NCI-H1105 treated with DMSO at 0.1 percent for 48 hours (cell line): Measurements from ENCODE around the gene IPPK.

ENCODE experiments used
- DNase-seq: peaks from one replicate; lab custom pipeline; 2025; lab: John Stamatoyannopoulos, UW

Gene IPPK

DNA sequence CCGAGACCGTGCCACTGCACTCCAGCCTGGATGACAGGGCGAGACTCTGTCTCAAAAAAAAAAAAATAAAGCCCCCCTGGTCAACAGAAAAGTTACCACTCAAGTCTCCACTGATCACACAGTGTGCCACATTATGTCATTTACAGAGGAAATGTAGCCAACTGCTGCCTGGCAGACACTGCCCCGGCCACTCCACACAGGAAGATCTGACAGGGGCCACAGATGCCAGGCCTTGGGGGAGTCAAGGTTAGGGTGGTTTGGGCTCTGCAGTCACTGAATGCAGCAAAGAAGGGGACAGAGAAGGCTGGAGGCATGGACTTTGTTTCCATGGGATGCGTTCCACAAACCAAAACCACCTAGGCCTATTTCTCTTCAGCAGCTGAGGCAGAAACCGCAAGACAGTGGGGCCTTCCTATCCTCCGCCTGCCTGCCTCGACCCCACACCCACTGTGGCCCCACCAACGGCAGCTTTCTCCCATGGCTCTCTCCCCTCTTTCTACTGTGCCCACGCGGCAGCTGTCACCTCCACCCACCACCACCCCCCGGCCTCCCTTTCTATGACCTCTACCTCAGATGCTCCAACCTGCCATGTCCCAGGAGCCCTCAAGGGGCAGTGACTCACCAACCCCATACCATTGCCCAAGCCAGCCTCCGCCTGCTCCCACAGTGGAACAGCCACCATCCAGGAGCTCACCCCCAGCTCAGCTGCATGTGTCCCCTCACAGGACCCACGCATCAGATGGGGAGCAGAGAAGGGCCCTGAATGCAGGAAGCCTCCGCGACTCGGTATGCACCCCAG lies 12.4 kb downstream of the IPPK start:
- DNase-seq: no peak

DNA sequence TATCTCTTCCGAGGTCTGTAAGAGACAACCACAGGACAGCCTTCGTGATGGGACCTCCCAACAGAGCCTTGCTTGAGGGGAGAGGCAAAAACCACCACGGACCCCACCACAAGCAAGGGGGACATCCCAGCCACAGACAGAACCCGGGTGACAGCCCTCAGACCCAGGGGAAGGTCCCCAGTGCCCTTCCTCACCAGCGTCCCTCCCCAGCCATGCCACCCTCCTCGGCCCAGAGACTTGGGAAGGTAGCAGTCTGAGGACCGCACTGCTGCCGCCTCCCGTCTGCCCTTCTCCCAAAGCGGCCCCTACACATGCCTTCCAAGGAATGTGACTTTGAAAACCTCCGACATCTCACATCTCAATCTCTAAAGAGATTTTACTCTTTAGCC lies 13.4 kb downstream of the IPPK start:
- DNase-seq: no peak

DNA sequence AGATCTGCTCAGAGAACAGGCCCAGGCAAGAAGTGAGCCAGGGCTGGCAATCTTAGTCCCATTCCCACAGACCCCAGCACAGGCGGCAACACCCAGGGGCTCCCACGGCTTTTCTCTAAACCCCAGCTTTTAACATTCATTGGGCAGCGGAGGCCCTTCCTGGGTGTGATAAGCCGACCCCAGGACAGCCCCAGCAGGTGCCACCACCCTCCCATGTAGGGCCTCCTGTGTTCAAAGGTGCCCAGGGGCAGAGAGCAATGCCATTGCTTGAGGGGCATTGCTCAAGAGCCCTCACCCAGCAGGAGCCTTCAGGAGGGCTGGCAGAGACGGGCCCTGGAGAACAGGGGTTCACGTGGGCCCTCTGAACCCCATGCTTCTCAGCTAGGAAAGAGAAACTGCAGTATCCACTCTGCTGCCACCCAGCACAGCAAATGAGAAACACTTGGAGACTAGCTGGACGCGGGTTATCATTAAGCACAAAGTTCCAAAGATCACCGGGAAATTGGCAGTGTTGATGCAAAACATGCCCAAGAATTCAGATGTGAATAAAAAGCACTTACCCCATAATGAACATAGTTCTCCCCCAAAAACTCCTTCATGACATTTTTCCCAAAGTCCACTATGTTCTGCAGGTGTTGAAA lies 13.9 kb downstream of the IPPK start:
- DNase-seq: no peak

DNA sequence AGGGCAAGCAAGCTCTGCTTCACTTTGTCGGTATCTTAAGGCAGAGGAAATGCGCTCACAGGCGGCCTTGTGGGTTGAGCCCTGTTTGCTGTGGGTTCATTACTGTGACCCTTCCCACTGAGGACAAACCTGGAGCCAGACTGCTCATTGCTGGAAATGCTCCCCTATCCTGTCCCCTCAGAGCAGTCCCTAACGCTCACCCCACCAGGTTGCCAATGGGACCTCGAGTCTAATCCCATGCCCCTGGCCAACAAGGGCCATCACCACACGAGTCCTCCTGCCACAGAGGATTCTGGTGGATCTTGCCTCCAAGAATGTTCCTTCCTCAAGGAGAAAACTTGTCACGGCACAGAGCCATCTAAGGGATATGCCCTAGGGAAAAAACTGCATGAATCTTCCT lies 14.6 kb downstream of the IPPK start:
- DNase-seq: no peak

DNA sequence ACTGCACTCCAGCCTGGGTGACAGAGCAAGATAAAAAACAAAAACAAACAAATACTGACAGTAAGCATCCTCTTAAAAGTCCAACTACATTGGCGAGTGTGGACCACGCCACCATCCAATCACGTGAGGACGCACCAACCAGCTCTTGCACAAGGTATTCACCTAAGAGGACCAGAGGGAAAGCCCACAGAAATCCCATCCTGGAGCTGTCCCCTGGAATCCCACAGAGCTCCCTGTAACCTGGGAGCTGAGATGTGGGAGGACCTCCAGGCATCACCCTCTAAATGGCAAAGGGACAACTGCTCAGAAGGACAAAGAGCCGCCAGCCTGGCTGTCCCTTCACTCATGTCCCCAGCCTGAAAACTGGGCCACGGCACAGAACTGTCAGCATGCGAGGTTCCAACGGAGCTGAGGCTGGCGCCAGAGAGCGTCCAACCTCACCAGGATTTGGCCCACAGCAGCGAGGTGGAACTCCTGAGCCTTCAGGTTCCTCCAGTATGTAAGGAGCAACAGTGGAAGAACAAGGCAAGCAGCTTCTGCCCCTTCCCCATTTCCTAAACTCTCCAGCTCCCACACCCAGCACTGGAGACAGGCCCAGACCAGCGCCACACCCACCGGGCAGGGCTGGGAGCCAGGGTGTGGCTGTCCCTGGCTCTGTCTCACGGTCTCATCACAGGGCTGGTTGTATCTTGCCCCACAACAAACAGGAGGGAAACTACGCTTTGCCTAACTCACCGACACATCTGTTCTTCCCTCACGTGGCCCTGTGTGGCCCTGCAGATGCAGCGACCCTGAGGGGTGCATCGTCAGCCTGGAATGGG lies 15.2 kb downstream of the IPPK start:
- DNase-seq: no peak

DNA sequence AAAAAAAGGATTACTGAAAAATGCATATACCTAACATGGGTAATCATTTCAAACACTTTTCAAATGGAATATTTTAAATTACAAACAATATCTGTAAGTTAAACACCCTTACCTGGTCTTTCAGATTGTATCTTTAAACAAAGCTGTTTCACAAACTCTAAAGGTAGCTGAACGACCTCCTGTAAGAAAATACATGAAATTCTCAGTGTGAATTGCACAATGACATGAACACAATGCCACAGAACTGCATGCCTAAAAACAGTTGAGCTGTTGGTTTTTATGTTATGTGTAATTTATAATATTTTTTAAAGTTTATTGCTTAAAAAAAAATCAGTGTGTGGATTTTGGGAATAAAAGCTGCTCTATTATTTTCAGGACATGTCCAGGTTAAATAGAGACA lies 17.5 kb downstream of the IPPK start:
- DNase-seq: no peak

DNA sequence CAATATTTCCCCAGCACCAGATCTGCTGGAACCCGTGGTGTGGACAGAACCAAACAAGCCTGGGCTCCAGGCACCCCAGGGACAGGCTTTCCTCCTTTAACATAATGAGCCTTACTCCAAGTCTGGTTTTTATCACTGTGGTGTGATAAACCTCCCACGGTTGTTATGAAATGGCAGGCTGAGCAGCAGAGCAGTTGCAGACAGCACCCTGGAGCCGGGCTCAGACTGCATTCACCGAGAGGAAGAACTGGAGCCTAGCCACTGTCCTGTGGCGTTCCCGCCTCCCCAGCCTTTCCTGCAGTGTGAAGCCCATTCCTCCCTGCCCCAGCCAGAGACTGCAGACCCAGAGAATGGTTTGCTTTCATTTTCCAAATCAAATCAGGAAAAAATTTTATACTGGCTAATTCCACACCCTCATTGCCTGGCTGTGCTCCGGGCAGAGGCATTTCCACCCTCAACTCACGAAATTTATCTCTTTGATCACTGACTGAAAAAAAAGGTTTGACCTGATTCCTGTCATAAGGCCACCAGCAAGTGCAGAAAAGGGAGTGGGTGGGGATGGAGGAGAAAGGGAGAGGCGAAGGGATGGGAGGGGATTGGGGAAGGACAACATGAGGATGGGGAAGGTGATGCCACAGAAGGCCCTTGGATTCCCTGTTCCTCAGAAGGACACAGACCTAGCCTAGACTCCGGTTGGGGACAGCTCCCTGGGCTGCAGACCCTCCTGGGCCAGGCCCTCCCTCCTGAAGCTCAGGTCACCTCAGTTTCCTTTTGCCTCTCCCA lies 18.9 kb downstream of the IPPK start:
- DNase-seq: no peak

DNA sequence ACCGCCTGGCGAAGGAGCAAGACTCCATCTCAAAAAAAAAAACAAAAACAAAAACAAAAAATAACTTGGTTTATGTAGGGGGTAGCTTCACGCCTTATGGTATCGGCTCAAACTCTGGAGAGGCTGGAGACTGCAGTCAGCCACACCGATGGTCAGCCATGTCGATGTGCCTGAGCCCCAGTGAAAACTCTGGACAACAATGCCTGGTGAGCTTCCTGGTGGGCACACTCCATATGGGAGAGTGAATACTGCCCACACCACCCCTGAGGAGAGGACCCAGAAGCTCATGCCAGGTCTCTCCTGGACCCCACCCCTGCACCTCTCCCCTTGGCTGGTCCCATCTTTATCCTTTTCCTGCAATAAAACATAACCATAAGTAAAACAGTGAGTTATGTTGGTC lies 19.6 kb downstream of the IPPK start:
- DNase-seq: no peak

DNA sequence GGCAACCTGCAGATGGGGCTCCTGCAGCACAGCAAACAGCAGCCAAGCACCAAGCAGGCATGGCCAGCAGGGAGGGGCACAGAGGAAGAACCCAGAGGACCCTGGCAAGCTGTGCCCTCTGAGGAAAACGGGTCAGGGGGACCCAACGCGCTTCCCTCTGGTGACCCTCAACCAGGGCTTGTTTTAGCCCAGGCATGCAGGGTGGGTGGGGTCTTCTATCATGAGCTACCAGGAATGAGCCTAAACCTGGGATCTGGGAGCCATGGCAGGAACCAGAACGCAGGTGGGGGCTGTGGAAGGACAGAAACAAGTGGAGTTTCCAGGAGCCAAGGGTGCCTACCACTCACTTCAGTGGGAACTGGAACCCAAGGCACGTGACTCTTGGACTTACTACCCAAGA lies 20.9 kb downstream of the IPPK start:
- DNase-seq: no peak

DNA sequence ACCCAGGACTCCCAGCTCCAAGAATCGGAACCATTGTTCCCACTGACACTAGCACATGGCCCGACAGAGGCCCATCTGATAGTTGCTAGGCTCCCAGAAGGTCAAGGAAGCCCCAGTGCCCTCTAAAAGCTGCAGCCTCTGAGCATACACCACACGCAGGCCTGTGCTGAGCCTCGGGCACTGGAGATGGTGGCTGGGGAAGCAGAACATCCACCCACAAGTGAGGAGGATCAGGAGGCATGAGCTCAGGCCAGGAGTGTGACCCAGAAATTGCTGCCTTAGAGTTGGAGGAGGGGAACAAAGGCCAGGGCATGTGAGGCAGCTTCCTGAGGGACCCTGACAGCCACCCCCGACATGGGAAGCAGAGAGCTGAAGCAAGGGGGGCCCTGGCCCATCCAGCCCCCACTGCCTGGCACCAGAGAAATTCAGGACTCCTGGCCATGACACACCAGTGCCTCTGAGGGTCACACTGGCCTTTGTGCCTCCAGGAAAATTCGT lies 21.4 kb downstream of the IPPK start:
- DNase-seq: no peak

DNA sequence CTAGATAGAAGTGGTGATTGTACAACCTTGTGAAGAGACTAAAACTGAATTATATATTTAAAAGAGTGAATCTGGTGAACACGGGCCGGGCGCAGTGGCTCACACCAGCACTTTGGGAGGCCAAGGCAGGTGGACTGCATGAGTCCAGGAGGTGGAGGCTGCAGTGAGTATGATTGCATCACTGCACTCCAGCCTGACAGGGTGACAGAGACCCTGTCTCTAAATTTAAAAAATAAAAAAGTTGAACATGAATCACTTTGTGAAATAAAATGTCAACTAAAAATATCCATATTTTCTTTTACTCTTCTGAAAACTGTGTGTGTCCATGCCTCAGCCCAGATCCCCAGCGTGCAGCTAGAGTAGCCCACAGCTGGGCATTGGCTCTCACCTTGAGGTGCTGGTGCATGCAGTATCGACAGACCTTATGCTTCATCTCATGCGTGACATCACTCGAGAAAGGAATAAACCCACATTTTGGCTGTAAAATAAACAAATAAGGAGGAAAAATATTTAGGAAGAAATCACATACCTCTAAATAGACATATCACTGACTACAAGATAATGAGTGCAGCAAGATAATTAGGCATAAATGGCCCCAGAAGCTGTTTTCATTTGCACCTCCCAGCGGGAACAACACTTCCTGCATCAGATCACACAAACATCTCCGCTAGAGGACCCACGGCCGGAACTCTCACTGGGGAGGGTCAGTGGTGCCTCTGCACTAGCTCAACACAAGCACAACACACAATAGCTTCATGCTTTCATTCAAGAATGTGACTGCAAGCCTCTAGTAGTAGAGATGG lies 22.1 kb downstream of the IPPK start:
- DNase-seq: no peak

DNA sequence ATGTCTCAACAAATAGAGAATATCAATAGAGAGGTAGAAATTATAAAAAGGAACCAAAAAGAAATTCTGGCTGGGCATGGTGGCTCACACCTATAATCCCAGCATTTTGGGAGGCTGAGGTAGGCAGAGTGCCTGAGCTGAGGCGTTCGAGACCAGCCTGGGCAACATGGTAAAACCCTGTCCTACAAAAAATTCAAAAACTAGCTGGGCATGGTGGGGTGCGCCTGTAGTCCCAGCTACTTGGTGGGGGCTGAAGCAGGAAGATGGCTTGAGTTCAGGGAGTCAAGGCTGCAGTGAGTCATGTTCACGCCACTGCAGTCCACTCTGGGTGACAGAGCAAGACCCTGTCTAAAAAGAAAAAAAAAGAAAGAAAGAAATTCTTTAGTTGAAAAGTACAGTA lies 24.9 kb downstream of the IPPK start:
- no peak for DNase-seq

DNA sequence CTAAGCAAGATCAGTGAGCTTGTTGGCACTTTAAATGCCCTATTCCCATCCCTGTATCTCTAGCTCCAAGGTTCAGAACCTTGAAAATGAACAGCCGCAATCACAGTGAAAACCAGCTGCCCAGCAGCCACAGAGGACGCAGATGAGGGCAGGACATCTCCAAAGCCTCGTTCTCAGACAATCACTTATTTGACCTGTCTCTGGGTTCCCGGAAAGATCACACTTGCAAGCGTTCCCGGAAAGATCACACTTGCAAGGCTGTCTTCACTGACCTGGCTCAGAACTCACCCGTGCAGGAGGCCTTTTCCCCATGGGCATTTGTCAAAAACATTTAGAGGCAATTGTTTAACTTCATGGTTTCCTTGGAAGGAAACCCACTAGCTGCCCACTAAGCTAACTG lies 25.7 kb downstream of the IPPK start:
- no peak for DNase-seq

DNA sequence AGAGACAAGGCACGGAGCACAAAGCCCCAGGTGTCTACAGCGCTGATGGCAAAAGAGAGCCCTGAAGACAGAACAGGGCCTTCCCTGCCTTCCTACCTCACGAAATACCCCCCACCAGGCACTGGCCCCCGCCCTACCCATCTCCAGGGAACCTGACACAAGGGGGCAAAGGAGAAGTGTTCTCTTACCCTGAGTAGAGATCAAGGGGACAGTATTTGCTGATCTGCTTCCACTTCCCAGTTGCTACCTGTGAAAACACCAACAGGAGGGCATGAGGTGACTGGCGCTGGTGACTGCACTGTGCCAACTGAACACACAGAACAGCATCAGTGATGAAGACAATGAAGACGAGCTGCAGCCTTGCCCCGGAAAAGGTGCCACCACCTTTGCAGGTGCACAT lies 27.4 kb downstream of the IPPK start:
- DNase-seq: no peak

DNA sequence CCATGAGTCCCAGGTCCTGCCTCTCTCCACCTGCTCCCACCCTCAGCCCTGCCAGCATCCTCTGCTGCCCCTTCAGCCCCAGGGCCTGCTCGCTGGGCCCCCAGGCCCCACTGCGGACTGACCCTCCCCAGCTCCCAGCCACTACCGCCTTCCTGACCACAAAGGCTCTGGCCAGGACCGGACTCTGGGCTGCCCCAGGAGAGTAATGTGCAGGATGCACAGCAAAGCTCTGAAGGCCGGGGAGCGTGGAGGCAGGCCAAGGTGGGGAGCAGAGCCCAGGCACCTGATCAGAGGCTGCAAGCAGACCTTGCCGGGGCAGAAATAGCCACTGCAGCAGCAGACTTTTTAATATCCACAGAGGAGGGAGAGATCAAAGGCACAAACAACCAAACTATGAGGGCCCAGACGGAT lies 27.9 kb downstream of the IPPK start:
- DNase-seq: no peak

DNA sequence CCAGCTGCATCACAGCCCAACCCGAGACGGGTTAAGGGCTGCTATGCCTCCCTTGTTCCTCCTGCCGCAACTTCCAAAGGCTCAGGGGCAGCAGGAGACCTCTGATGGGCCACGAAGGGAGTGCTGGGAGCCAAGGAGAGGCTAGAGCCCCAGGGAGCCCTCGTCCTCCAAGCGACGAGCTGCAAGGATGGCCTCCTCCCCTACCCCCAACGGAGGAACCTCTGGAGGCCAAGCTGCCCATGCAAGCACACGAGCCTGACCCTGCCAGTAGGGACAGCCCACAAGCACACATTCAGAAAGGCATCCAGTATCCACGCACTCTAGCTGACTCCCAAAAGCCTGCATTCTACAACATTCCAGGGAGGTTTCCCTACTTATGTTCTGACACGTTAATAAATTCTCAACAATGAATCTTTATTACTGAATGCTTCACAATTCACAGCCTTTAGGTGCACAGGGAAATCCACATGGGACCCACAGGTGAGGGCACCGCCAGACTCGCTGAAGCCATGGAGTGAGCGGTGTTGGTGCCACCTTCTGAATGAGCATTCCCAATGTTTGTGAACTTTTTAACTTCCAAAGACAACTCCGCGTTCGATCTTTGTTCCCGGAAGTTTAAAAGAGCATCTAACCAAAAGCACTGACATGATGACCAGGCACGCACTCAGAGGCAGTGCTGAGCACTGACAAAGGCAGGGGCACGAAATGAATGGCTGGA lies 28.7 kb downstream of the IPPK start:
- DNase-seq: no peak

DNA sequence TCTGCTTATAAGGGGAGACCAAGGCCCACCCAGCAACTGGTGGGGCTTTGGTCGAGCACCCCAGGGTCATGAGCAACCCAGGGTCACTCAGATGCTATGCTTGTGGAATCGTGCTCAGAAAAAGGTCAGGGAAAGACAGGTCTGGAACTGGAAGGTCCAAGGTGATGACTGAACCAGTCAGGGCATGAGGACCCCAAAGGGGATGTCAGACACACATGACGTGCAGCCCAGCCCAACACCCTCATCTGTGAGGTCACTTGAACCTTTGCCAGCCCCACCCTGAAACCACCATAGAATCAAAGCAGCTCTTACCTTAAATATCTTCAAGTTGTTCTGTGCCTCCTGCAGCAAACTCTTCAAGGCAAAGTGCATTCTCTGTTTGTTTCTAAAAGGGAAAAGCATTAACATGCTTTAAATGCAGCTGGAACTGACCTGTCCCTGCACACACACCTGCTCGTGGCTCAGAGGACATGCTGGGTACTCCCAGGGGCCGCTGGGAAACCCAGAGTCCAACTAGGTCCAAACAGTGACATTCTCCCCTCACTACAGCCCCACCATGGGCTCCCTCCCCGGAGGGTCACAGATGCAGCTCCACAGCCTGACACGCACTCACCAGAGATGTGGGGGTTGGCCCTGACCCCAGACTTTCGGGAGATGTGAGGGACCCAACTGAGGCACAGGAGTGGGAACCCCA lies 29.4 kb downstream of the IPPK start:
- DNase-seq: no peak

DNA sequence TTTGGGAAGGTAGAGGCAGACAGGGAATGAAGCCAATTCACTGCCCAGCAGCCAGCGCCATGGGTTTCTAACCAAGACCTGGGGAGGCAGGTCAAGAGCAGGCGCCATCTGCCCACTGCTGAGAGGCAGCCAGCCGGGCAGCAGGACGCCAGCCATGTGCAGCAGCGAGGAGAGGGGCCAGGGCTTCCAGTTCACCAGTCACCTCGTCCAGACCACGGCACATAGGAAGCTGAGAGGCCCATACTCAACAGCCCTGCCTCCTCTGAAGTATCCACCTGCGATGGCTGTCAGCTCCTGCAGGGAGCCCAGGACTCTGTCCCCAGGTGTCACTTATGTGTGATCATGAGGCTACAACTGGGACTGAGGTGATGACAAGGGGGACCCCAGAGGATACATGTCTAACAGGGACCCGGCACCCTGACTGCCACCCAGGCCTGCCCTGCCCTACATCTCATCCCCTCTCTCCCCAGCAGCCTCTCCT lies 30.1 kb downstream of the IPPK start:
- no peak for DNase-seq

DNA sequence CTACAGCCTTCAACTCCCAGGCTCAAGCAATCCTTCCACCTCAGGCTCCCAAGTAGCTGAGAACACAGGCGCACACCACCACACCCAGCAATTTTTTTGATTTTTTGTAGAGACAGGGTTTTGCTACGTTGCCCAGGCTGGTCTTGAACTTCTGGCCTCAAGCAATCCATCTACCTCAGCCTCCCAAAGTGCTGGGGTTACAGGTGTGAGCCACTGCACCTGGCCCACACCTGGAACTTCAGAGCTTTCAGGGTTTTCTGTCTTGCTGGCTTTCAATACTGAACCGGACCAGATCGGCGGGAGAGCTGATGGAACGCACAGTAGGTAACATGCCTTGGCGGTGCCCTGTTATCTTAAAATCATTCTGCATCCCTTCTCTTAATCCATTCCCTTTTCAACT lies 30.8 kb downstream of the IPPK start:
- no peak for DNase-seq

DNA sequence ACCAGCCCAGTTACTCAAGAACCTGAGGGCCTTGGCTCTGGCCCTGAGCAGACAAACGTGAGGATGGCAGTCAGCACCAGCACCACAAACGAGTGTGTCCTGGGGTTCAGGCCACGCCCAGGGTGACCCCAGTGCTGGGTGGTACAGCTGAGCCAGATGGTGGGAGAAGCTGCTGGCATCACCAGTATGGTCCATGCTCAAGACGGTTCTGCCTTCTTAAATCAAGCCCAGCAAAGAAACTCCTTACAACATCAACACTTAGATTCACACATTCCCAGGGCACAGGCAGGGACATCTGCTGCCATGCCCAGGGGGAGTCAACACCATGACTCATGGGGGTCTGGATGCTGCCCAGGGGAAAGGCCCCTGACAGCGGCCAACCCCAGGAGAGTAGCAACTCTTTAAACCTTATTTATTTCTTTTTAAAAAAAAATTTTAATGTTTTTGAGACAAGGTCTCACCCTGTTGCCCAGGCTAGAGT lies 31.3 kb downstream of the IPPK start:
- no peak for DNase-seq
